Measurements from ENCODE around the gene LRRC57.

Gene LRRC57

DNA sequence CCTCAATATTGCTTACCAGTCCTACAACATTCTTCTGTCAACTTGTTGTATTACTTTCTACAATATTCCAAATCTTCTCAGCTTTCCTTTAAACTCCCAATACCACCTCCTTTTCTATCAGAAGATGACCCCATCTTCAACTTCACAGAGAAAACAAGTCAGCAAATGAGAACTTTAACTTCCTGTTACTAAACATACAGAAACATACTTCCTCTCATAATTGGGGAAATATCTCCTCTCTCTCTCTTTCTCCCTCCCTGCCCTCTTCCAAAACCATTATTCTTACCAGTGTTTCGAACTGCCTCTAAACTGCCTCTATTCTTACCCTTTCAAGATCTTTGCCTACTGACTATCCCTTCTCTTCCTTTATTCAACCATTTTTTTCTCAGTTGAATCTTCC is 54.9 kb downstream of the LRRC57 start:
- DNase-seq: no peak

DNA sequence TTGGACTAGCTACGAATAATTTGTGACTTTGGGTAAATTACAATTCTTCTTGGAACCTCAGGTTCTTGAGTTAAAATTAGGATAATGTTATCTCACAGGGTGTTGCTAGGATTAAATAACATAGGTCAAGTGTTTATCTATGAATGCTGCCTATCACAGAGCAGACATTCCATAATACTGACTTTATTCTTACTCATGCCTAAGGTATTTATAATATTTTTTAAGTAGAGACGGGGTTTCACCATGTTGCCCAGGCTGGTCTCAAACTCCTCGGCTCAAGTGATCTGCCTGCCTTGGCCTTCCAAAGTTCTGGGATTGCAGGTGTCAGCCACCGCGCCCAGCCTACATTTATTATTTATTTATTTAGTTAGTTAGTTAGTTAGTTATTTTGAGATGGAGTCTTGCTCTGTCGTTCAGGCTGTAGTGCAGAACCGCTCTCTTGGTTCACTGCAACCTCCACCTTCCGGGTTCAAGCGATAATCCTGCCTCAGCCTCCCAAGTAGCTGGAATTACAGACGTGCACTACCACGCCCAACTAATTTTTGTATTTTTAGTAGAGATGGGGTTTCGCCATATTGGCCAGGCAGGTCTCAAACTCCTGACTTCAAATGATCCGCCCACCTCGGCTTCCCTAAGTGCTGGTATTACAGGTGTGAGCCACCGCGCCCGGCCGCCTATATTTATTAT is 56.9 kb downstream of the LRRC57 start:
- no peak for DNase-seq

DNA sequence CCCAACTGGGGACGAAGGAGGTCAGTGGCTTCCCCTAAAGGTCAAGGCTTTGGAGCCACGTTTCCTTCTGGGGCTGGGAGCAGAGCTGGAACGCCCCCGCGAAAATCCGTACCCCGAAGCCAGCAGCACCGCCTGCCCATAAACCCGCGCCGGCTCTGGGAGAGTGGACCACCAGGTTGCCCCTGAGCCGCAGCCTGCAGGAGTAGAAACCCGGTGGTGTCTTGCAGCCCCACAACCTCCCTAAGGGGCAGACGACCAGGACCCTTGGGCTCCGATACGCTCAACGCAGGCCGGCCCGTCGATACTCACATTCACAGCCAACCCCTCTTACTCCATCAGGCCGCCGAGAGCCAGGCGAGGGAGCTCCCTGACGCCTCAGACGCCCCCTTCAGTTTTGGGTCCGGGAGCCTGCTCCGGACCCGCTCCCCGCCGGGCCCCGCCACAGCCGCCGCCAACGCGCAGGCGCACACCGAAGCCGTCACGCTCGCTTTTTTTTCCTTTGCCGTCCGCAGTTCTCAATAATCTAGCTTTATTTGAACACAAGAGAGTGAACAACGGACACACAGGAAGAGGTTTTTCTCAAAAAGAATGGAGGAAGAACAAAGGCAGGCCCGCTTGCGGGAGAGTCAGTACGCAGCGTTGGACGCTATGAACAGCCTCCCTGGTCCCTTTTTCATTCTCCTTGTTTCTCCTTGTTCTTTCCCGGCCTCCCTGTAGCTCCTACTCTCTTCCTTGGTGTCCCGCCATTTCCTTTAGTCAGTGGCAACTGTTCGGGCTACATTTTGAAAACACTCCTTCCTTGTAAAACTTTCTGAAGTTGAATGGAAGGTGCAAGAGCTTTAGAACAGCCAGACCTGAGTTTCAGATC is 57.7 kb downstream of the LRRC57 start, which contains the start of gene ZNF106:
TSS of gene ZNF106 (minus strand) at position 471 of the 868 bp plus-strand sequence. CDS start 18,852 bp downstream, outside the sequence.
- DNase-seq: peak in 54 of 56 donors; percentile 42 to 93 (median 83)

DNA sequence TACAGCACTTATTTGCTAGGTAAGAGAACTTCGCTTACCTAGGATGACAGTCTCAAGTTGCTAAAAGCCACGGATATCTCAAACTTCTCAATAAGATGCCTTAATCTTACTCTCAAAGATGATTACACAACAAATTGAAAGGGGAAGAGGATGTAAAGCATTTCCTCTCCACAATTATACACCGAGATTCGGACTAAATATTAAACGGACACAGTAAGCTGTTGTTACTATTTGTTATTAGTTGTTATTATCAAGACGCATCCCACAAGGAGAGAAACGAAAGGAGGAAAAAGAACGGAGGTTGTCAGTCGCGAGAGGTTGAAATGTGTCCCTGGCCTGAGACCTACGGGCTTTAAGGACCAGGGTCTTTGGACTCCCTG is 58.3 kb downstream of the LRRC57 start:
- DNase-seq: no peak

Data from nucleus accumbens (tissue), 56 donors.